Natural killer cell (primary cell): ENCODE results near the gene AQP7. TPM values are rescaled to one million over a fixed set of nuclear protein-coding genes. Genes with fewer than 3 reads are reported as not detected.

Experiments
- ATAC-seq, 3 donors: fragments of 150-1000 bp in 2 of 3; fragments of 200-7000 bp in 1 of 3; cut with Tn5 transposase; 1 replicate in 1 of 3; 2 replicates in 2 of 3; pipeline ENCODE4 v1.10.0; 2021; ENCODE audit warnings: mild to moderate bottlenecking in 2 of 3, moderate library complexity in 2 of 3
- DNase-seq, 2 donors: peaks; one replicate each; pipeline versions ENCODE4 v3.0.0 to v3.0.0-alpha.2; 2013 to 2021; ENCODE audit warnings: mixed read lengths in 1 of 2
- H3K27ac ChIP-seq: one replicate; pipeline ENCODE4 v1.5.1; 2013; ENCODE audit warnings: mild to moderate bottlenecking, low read length
- H3K27me3 ChIP-seq: one replicate; pipeline ENCODE4 v1.6.1; 2013; ENCODE audit warnings: low read length; ENCODE audit not compliant: control insufficient read depth, insufficient read depth
- H3K36me3 ChIP-seq: one replicate; pipeline ENCODE4 v1.6.1; 2013; ENCODE audit warnings: low read length; ENCODE audit not compliant: control insufficient read depth, insufficient read depth
- H3K4me1 ChIP-seq: one replicate; pipeline ENCODE4 v1.6.1; 2013; ENCODE audit warnings: low read length; ENCODE audit not compliant: control insufficient read depth, insufficient read depth
- H3K4me3 ChIP-seq: one replicate; pipeline ENCODE4 v1.5.1; 2013; ENCODE audit warnings: low read length
- H3K9me3 ChIP-seq: one replicate; pipeline ENCODE4 v1.6.1; 2013; ENCODE audit warnings: low read length; ENCODE audit not compliant: control insufficient read depth, insufficient read depth
- H3K27ac Mint-ChIP-seq, 2 donors: one replicate each; pipeline ENCODE4 v1.8.0; 2022; ENCODE audit warnings: mild to moderate bottlenecking in 2 of 2, mixed read lengths in 2 of 2, moderate library complexity in 1 of 2
- H3K27me3 Mint-ChIP-seq, 2 donors: one replicate each; pipeline ENCODE4 v1.8.0; 2022; ENCODE audit warnings: low read depth in 2 of 2, mixed read lengths in 2 of 2
- H3K36me3 Mint-ChIP-seq: one replicate; pipeline ENCODE4 v1.8.0; 2022; ENCODE audit warnings: mixed read lengths
- H3K4me1 Mint-ChIP-seq, 2 donors: one replicate each; pipeline ENCODE4 v1.8.0; 2022; ENCODE audit warnings: mixed read lengths in 2 of 2
- H3K4me3 Mint-ChIP-seq: one replicate; pipeline ENCODE4 v1.8.0; 2022; ENCODE audit warnings: mild to moderate bottlenecking, moderate library complexity, mixed read lengths
- H3K9me3 Mint-ChIP-seq, 2 donors: one replicate each; pipeline ENCODE4 v1.8.0; 2022; ENCODE audit warnings: mixed read lengths in 2 of 2
- WGBS: methylation state at CpG from one replicate; pipeline ENCODE4 v1.1.7; 2013; ENCODE audit warnings: missing lambda C conversion rate; ENCODE audit not compliant: insufficient coverage; 5-methylcytosine and 5-hydroxymethylcytosine counted together
- intact Hi-C: fragments of 100-400 bp; cut with micrococcal nuclease; formaldehyde crosslinking; loops from one replicate; pipeline ENCODE4 v1.14.2; 2022
- total RNA-seq, 4 donors: library from RNA; stranded (reverse); fragments of 120-200 nt in 1 of 4; gene quantifications; one replicate each; pipeline versions ENCODE4 v1.2.3 to v1.2.4, GENCODE V29; 2013 to 2022
- TF ChIP-seq, protein P1 (sequence below): fragments of 200-600 bp; IDR thresholded peaks from one replicate; pipeline ENCODE4 v1.8.0; 2022; ENCODE audit warnings: antibody characterized with exemption

The AQP7 gene
- total RNA-seq, 3 donors from 2014 or later (not counting 1 experiment from before 2014, with no cell fraction given) = not detected

- no peak overlapping the region for H3K4me3 ChIP-seq
- WGBS = 100% methylated on average over 1 of the region's 3 CpGs
- intact Hi-C loops = no loop called here
- no peaks in the 10 kb centered on the region for H3K27me3 ChIP-seq
- peaks cover 9% of the 10 kb centered on the region for H3K9me3 ChIP-seq
- H3K4me3 Mint-ChIP-seq = no peak overlapping the region
- H3K27ac Mint-ChIP-seq = peak overlapping the region in 1 of 2 donors; percentile 77
- H3K4me1 Mint-ChIP-seq = peaks cover 25 to 28% of the 10 kb centered on the region in 2 donors
- peaks cover 14% of the 10 kb centered on the region for H3K4me1 ChIP-seq
- no peak overlapping the region for H3K27ac ChIP-seq
- peaks cover 17% of the 10 kb centered on the region for H3K36me3 Mint-ChIP-seq
- peaks cover 0 to 2% of the 10 kb centered on the region in 2 donors for H3K9me3 Mint-ChIP-seq
- ATAC-seq = no peak
- no peak for DNase-seq
- TF ChIP-seq, protein P1, sequence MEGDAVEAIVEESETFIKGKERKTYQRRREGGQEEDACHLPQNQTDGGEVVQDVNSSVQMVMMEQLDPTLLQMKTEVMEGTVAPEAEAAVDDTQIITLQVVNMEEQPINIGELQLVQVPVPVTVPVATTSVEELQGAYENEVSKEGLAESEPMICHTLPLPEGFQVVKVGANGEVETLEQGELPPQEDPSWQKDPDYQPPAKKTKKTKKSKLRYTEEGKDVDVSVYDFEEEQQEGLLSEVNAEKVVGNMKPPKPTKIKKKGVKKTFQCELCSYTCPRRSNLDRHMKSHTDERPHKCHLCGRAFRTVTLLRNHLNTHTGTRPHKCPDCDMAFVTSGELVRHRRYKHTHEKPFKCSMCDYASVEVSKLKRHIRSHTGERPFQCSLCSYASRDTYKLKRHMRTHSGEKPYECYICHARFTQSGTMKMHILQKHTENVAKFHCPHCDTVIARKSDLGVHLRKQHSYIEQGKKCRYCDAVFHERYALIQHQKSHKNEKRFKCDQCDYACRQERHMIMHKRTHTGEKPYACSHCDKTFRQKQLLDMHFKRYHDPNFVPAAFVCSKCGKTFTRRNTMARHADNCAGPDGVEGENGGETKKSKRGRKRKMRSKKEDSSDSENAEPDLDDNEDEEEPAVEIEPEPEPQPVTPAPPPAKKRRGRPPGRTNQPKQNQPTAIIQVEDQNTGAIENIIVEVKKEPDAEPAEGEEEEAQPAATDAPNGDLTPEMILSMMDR = no peak
- no peaks in the 10 kb centered on the region for H3K27me3 Mint-ChIP-seq
- peaks cover 67% of the 10 kb centered on the region for H3K36me3 ChIP-seq
Measured at GRCh38 chr9:33341182-33341581, 61.2 kb downstream of the AQP7 start.

GRCh38 chr9:33340186-33340585 lies 62.2 kb downstream of the AQP7 start:
- DNase-seq (no peak), ATAC-seq (peak in 1 of 3 donors; percentile 24)
- Mint-ChIP-seq H3K27me3 (no peaks in the 10 kb centered on the region), H3K27ac (peak overlapping the region; percentile 59 to 77), H3K9me3 (peaks cover 0 to 2% of the 10 kb centered on the region in 2 donors), H3K4me1 (peaks cover 25 to 28% of the 10 kb centered on the region in 2 donors), H3K36me3 (peaks cover 15% of the 10 kb centered on the region), H3K4me3 (peak overlapping the region; percentile 69)
- Histone ChIP-seq H3K27ac (no peak overlapping the region), H3K4me3 (no peak overlapping the region), H3K27me3 (no peaks in the 10 kb centered on the region), H3K9me3 (peaks cover 9% of the 10 kb centered on the region), H3K36me3 (peaks cover 65% of the 10 kb centered on the region), H3K4me1 (peaks cover 14% of the 10 kb centered on the region)
- intact Hi-C loops = no loop called here
- TF ChIP-seq, protein P1 = no peak
- 94% methylated on average over 3 of the region's 3 CpGs for WGBS

Other genes with a start within 250 kb of the AQP7 start
- 100 to 1,000 TPM; 122 to 143 (median 128) TPM for gene B4GALT1, start 235.2 kb downstream of the AQP7 start, total RNA-seq
- not detected for gene SPINK4, start 162.4 kb downstream of the AQP7 start, total RNA-seq
- 100 to 1,000 TPM in 1 of 3 donors, 10 to 100 TPM in 2; 83.4 to 102 (median 93.4) TPM for gene BAG1, start 137.9 kb downstream of the AQP7 start, total RNA-seq
- gene CHMP5, start 137.5 kb downstream of the AQP7 start, total RNA-seq = 10 to 100 TPM; 21.3 to 24.5 (median 24.0) TPM
- gene NFX1, start 112.1 kb downstream of the AQP7 start, total RNA-seq = 10 to 100 TPM; 33.0 to 38.8 (median 38.5) TPM
- 10 to 100 TPM in 1 of 3 donors, 1 to 10 TPM in 2; 3.9 to 12.7 (median 6.1) TPM for gene AQP3, start 45.0 kb upstream of the AQP7 start, total RNA-seq
- gene NOL6, start 71.4 kb upstream of the AQP7 start, total RNA-seq = 10 to 100 TPM; 34.2 to 42.2 (median 38.2) TPM
- gene ANKRD18B, start 121.7 kb upstream of the AQP7 start, total RNA-seq = under 1 TPM in 1 of 3 donors, not detected in 2; 0.13 TPM